ENCODE results near the gene TRPC1.

DNA sequence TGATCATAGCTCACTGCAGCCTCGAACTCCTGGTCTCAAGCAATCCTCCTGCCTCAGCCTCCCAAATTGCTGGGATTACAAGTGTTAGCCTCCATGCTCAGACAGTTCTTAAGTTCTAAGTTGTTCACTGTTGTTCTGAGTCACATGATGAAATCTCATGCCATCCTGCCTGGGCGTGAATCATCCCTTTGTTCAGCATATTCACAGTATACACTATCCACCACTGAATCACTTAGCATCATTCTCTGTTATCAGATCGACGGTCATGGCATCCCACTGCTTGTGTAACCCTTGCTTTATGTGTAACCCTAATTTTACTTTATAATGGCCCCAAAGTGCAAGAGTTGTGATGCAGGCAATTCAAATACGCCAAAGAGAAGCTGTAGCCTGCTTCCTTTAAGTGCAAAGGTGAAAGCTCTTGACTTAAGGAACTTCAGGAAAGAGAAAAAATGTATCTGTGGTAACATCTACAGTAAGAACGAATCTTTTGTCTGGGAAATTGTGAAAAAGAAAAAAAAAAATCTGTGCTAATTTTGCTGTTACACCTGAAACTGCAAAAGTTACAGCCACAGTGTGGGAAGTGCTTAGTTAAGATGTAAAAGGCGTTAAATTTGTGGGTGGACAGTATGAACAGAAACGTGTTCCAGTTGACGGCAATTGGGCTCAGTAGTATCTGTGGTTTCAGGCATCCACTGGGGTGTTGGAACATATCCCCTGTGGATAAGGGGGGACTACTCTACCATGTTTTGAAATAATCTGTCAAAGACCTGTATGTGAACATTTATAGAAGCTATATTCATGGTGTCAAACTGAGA is 84.5 kb downstream of the TRPC1 start:
- 0 out of 2 replicates have a peak, but pooled peaks have one; percentile 25 for TF ChIP-seq TCF12 (IDR thresholded peaks at IDR 0.05)
- TF ChIP-seq, protein P1, sequence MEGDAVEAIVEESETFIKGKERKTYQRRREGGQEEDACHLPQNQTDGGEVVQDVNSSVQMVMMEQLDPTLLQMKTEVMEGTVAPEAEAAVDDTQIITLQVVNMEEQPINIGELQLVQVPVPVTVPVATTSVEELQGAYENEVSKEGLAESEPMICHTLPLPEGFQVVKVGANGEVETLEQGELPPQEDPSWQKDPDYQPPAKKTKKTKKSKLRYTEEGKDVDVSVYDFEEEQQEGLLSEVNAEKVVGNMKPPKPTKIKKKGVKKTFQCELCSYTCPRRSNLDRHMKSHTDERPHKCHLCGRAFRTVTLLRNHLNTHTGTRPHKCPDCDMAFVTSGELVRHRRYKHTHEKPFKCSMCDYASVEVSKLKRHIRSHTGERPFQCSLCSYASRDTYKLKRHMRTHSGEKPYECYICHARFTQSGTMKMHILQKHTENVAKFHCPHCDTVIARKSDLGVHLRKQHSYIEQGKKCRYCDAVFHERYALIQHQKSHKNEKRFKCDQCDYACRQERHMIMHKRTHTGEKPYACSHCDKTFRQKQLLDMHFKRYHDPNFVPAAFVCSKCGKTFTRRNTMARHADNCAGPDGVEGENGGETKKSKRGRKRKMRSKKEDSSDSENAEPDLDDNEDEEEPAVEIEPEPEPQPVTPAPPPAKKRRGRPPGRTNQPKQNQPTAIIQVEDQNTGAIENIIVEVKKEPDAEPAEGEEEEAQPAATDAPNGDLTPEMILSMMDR (IDR thresholded peaks at IDR 0.05) = no peak
- TF ChIP-seq FOXJ3 (CRISPR knock-in tag; IDR thresholded peaks at IDR 0.05) = no peak
- TF ChIP-seq POLR2AphosphoS5 (IDR thresholded peaks at IDR 0.05; ENCODE audit: low read depth, low read length) = no peak
